RWPE1 (cell line): Measurements from ENCODE around the gene CSF2.
"Not testable (repeated sequence)": the region's sequence is repeated elsewhere in the genome, so short reads cannot be mapped to it uniquely, and the experiment has no call there.

Experiments used
- CTCF ChIA-PET: fragments of 350-600 bp; sonication (Branson Sonifier 250); formaldehyde crosslinking; extraction: SDS; loops from one replicate; lab custom pipeline; 2021; lab: Yijun Ruan, JAX
- POLR2A ChIA-PET: fragments of 400-600 bp; formaldehyde crosslinking; extraction: SDS; loops from one replicate; lab custom pipeline; 2020; ENCODE audit warnings: antibody characterized with exemption; ENCODE audit not compliant: low non-redundant PET; lab: Yijun Ruan, JAX
- DNase-seq: peaks from one replicate; pipeline ENCODE4 v3.0.0; 2012; ENCODE audit warnings: low spot score
- H3K27ac ChIP-seq: fragments of 450-650 bp; 2 replicates; pipeline ENCODE4 v1.5.1; 2017
- TF ChIP-seq, protein P1 (sequence below): fragments of 450-650 bp; conservative IDR thresholded peaks from 2 replicates; pipeline ENCODE4 v1.5.1; 2017; ENCODE audit warnings: low read depth, mild to moderate bottlenecking

CSF2 gene

DNA sequence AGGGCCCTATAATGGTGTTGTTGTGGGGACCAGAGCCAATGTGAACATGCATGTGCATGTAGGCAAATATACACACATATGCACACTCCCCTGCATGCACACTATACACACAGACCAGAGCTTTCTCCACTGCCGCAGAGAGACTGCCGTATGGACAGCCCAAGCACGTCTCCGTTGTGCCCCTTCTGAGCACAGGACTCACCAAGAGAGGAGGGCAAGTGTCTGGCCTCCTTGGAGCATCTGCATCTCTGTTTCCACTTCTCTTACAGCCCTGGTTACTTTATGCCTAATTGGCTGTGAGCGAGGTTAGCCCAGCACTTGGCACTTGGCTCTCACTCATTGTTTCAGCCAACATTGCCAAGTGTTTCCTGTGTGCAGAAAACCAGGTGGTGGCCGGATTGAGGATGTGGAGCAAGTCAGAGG is 30.4 kb downstream of the CSF2 start:
- DNase-seq, result no peak
- CTCF ChIA-PET, result interaction anchor here (0.6 to 1.0 kb wide), 3 partner anchors 11 to 12 kb away, joined by 3 to 6 read pairs (median 3); no protein-coding TSS in a partner anchor
- H3K27ac ChIP-seq, result peak overlapping the region; percentile 85
- TF ChIP-seq, protein P1, sequence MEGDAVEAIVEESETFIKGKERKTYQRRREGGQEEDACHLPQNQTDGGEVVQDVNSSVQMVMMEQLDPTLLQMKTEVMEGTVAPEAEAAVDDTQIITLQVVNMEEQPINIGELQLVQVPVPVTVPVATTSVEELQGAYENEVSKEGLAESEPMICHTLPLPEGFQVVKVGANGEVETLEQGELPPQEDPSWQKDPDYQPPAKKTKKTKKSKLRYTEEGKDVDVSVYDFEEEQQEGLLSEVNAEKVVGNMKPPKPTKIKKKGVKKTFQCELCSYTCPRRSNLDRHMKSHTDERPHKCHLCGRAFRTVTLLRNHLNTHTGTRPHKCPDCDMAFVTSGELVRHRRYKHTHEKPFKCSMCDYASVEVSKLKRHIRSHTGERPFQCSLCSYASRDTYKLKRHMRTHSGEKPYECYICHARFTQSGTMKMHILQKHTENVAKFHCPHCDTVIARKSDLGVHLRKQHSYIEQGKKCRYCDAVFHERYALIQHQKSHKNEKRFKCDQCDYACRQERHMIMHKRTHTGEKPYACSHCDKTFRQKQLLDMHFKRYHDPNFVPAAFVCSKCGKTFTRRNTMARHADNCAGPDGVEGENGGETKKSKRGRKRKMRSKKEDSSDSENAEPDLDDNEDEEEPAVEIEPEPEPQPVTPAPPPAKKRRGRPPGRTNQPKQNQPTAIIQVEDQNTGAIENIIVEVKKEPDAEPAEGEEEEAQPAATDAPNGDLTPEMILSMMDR, result no peak
- POLR2A ChIA-PET, result no interaction called here

DNA sequence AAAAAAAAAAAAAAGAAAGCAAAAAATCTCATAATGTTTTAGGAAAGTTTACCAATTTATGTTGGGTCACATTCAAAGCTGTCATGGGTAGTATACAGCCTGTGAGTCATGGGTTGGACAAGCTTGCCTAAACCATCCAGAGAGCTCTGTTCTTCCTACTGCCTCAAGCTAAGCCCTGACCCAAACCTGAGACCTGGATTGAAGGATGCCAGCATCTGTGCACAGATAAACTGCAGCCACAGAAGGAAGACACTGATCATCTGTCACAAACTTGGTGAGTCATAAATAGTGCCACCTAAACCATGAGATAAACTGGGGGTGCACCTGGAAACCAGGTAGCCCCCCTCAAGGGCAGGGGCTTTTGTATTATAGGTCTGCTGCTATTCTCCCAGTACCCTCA is 31.0 kb downstream of the CSF2 start:
- ChIA-PET POLR2A (interaction anchor here (0.6 kb wide), 1 partner anchor 353 kb away, joined by 3 read pairs; no protein-coding TSS in a partner anchor), CTCF (interaction anchor here (0.6 kb wide), 1 partner anchor 12 kb away, joined by 6 read pairs; no protein-coding TSS in a partner anchor)
- DNase-seq, result no peak
- TF ChIP-seq, protein P1, result no peak
- H3K27ac ChIP-seq, result no peak overlapping the region

DNA sequence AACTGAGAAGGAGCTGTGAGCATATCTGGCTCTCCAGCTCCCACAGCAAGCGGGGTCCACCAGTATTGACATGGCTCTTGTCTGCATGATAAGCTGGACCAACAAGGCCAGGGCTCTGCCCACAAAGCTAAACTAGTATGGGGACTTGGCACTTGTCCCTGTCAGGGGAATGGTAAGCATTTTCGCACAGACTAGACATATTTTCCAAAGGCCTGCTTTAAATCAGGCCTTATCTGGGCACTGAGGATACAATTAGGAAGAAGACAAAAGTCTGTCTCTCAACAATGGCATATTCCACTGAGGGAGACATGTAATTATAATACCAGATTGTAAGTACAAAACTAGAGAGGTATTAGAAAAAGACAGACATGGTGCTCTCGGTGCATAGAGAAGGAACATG is 32.1 kb downstream of the CSF2 start:
- ChIA-PET CTCF (interaction anchor here (0.9 kb wide), 1 partner anchor 11 kb away, joined by 3 read pairs; no protein-coding TSS in a partner anchor), POLR2A (no interaction called here)
- TF ChIP-seq, protein P1, result no peak
- no peak overlapping the region for H3K27ac ChIP-seq
- no peak for DNase-seq

DNA sequence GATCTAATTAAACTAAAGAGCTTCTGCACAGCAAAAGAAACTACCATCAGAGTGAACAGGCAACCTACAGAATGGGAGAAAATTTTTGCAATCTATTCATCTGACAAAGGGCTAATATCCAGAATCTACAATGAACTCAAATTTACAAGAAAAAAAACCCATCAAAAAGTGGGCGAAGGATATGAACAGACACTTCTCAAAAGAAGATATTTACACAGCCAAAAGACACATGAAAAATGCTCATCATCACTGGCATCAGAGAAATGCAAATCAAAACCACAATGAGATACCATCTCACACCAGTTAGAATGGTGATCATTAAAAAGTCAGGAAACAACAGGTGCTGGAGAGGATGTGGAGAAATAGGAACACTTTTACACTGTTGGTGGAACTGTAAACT is 34.9 kb downstream of the CSF2 start:
- CTCF ChIA-PET, POLR2A ChIA-PET, DNase-seq, H3K27ac ChIP-seq: not testable (repeated sequence)

DNA sequence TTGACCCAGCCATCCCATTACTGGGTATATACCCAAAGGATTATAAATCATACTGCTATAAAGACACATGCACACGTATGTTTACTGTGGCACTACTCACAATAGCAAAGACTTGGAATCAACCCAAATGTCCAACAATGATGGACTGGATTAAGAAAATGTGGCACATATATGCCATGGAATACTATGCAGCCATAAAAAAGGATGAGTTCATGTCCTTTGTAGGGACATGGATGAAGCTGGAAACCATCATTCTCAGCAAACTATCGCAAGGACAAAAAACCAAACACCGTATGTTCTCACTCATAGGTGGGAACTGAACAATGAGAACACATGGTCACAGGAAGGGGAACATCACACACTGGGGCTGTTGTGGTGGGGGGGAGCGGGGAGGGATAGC is 35.4 kb downstream of the CSF2 start:
- DNase-seq, POLR2A ChIA-PET, H3K27ac ChIP-seq: not testable (repeated sequence)
- CTCF ChIA-PET, result interaction anchor here (0.6 kb wide), 1 partner anchor 81 kb away, joined by 4 read pairs; no protein-coding TSS in a partner anchor

DNA sequence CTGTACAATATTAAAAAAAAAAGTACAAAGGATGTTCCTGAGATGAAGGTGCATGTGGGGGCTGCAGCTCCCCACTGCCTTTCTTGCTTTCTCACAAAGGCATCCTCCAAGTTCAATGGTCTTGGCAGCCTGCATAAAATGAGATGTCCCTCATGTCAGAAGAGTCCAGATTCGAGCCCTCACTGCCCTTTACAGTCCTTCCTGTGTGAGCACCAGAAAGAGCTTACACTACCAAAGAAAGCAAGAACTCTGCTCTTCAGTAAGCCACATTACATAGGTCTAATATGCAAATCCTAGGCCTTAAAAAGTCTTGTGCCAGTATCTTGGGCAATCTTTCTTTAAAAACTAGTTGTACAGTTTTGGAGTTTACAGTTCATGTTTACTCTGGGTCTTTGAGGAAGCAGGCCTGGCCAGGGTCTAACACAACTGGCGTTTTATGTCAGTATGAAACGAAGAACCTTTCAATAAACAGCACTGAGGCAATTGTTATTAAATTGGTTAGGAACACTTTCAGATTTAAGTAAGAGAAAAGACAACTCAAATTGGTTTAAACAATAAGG is 36.0 kb downstream of the CSF2 start:
- H3K27ac ChIP-seq, result no peak overlapping the region
- CTCF ChIA-PET, result interaction anchor here (0.6 kb wide), 1 partner anchor 80 kb away, joined by 4 read pairs; no protein-coding TSS in a partner anchor
- POLR2A ChIA-PET, result no interaction called here
- DNase-seq, result no peak
- TF ChIP-seq, protein P1, result no peak

DNA sequence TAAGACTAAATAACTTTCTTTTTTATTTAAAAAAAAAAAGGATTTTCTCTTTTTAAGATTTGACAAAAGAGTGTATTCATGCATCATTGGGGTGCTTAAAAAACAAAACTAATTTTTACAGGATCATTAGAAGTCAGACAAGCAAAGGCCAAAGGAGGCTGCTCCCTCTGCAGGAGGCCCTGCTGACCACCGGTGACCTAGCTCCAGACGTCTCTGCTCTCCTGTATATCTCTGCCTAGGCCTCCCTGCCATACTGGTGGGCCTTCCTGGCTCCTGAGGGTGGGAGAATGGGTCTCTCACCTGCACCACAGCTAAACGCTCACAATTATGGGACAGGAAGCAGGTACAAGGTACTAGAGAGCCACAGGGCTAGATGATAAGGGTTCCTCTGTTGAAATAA is 36.6 kb downstream of the CSF2 start:
- no peak for DNase-seq
- H3K27ac ChIP-seq, result no peak overlapping the region
- POLR2A ChIA-PET, result no interaction called here
- CTCF ChIA-PET, result interaction anchor here (0.9 kb wide), 1 partner anchor 17 kb away, joined by 4 read pairs; no protein-coding TSS in a partner anchor
- TF ChIP-seq, protein P1, result no peak
